ENCODE data around the gene TGFBR1.

GRCh38 chr9:99147177-99147576 is 42.3 kb downstream of the TGFBR1 start:
- TF ChIP-seq RAD21 (conservative IDR thresholded peaks at IDR 0.05) = no peak
- no peak for TF ChIP-seq CTCF (IDR thresholded peaks at IDR 0.05; ENCODE audit: poor library complexity, severe bottlenecking)
- TF ChIP-seq POLR2AphosphoS5 (IDR thresholded peaks at IDR 0.05) = no peak
- TF ChIP-seq REST (IDR thresholded peaks at IDR 0.05; ENCODE audit: borderline replicate concordance) = no peak

All from neural cell (in vitro differentiated cells).